ENCODE results near the gene CSRNP3.

DNA sequence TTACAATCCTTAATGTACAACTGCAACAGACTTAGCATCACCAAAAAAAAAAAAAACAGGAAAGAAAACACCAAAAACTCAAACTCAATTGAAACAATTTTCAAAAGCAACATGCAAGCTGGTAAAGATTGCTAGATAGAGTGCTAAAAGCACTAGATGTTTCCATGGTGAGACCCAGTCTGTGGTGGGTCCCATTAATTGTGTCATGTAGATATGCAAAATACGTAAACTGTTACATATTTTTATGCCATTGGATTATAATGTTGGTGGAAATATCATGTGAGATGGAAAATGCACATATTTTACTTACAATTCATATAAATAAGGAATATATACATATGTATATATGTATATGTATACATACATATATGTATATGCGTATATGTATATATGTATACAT, 30.5 kb downstream of the CSRNP3 start:
- TF ChIP-seq CTCF (IDR thresholded peaks at IDR 0.05; ENCODE audit: low read depth, low read length, missing input control) (no peak), JUND (IDR thresholded peaks at IDR 0.05) (no peak), MAX (IDR thresholded peaks at IDR 0.05) (no peak), RXRA (IDR thresholded peaks at IDR 0.05) (no peak), YY1 (IDR thresholded peaks at IDR 0.05) (no peak), RAD21 (IDR thresholded peaks at IDR 0.05) (no peak), FOXA1 (IDR thresholded peaks at IDR 0.05) (no peak), ZBTB33 (IDR thresholded peaks at IDR 0.05) (no peak), HNF4G (IDR thresholded peaks at IDR 0.05) (no peak), FOXA2 (IDR thresholded peaks at IDR 0.05) (no peak)
- TF ChIP-seq, protein P1, sequence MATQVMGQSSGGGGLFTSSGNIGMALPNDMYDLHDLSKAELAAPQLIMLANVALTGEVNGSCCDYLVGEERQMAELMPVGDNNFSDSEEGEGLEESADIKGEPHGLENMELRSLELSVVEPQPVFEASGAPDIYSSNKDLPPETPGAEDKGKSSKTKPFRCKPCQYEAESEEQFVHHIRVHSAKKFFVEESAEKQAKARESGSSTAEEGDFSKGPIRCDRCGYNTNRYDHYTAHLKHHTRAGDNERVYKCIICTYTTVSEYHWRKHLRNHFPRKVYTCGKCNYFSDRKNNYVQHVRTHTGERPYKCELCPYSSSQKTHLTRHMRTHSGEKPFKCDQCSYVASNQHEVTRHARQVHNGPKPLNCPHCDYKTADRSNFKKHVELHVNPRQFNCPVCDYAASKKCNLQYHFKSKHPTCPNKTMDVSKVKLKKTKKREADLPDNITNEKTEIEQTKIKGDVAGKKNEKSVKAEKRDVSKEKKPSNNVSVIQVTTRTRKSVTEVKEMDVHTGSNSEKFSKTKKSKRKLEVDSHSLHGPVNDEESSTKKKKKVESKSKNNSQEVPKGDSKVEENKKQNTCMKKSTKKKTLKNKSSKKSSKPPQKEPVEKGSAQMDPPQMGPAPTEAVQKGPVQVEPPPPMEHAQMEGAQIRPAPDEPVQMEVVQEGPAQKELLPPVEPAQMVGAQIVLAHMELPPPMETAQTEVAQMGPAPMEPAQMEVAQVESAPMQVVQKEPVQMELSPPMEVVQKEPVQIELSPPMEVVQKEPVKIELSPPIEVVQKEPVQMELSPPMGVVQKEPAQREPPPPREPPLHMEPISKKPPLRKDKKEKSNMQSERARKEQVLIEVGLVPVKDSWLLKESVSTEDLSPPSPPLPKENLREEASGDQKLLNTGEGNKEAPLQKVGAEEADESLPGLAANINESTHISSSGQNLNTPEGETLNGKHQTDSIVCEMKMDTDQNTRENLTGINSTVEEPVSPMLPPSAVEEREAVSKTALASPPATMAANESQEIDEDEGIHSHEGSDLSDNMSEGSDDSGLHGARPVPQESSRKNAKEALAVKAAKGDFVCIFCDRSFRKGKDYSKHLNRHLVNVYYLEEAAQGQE (IDR thresholded peaks at IDR 0.05): no peak
- TF ChIP-seq, protein P2, sequence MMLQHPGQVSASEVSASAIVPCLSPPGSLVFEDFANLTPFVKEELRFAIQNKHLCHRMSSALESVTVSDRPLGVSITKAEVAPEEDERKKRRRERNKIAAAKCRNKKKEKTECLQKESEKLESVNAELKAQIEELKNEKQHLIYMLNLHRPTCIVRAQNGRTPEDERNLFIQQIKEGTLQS (IDR thresholded peaks at IDR 0.05): no peak

Measured in liver (tissue), 3 donors.